Gastroesophageal sphincter (tissue), 4 donors: ENCODE results near the gene SNAI1. TPM values are rescaled to one million over a fixed set of nuclear protein-coding genes. Genes with fewer than 3 reads are reported as not detected.

Experiments
- ATAC-seq: fragments of 150-250 bp; one replicate; pipeline ENCODE4 v1.9.1; 2016; ENCODE audit warnings: mild to moderate bottlenecking, moderate library complexity
- H3K27ac ChIP-seq, 4 donors: fragments of 200-600 bp; sonication (generic) in 3 of 4; 1 replicate in 3 of 4; 2 replicates in 1 of 4; pipeline ENCODE4 v1.5.1; 2016 to 2019
- H3K27me3 ChIP-seq: fragments of 200-600 bp; sonication (generic); one replicate; pipeline ENCODE4 v1.5.1; 2019
- H3K36me3 ChIP-seq, 2 donors: fragments of 200-600 bp; sonication (generic); one replicate each; pipeline ENCODE4 v1.5.1; 2019; ENCODE audit warnings: control low read depth in 1 of 2
- H3K4me1 ChIP-seq, 3 donors: fragments of 200-600 bp; sonication (generic); 1 replicate in 2 of 3; 2 replicates in 1 of 3; pipeline ENCODE4 v1.5.1; 2016 to 2019; ENCODE audit warnings: control low read depth in 2 of 3
- H3K4me3 ChIP-seq, 2 donors: fragments of 200-600 bp; sonication (generic); one replicate each; pipeline ENCODE4 v1.5.1; 2019; ENCODE audit warnings: mild to moderate bottlenecking in 1 of 2, moderate library complexity in 1 of 2
- H3K9me3 ChIP-seq, 3 donors: fragments of 200-600 bp; sonication (generic); one replicate each; pipeline ENCODE4 v1.5.1; 2017 to 2019; ENCODE audit warnings: control low read depth in 2 of 3
- EP300 ChIP-seq: sonication (generic); formaldehyde crosslinking; IDR thresholded peaks from one replicate; pipeline ENCODE4 v1.6.1; 2017; ENCODE audit warnings: antibody characterized with exemption, mild to moderate bottlenecking
- POLR2A ChIP-seq, 2 donors: fragments of 450-650 bp; IDR thresholded peaks; one replicate each; pipeline ENCODE4 v1.6.1; 2017; ENCODE audit warnings: antibody characterized with exemption in 2 of 2, mild to moderate bottlenecking in 2 of 2, moderate library complexity in 1 of 2
- POLR2AphosphoS5 ChIP-seq: sonication (generic); formaldehyde crosslinking; IDR thresholded peaks from one replicate; pipeline ENCODE4 v1.6.1; 2017; ENCODE audit warnings: antibody characterized with exemption
- WGBS, 2 donors: methylation state at CpG; one replicate each; pipeline ENCODE4 v1.1.5; 2018; ENCODE audit warnings: low coverage in 1 of 2; 5-methylcytosine and 5-hydroxymethylcytosine counted together
- total RNA-seq, 4 donors: library from RNA; depleted of rRNA; stranded (reverse); fragments of >200 nt; gene quantifications; one replicate each; pipeline ENCODE4 v1.1.0, GENCODE V29; 2016
- TF ChIP-seq, protein P1 (sequence below), 4 experiments: fragments of 200-600 bp in 2 of 4; fragments of 450-650 bp in 2 of 4; sonication (generic) in 1 of 4; IDR thresholded peaks; one replicate each; pipeline ENCODE4 v1.5.1; 2017 to 2019; ENCODE audit warnings: antibody characterized with exemption in 4 of 4, mild to moderate bottlenecking in 2 of 4, moderate library complexity in 2 of 4

Gene SNAI1
- total RNA-seq, 4 donors from 2014 or later = 0.79 to 2.6 (median 1.2) TPM

DNA sequence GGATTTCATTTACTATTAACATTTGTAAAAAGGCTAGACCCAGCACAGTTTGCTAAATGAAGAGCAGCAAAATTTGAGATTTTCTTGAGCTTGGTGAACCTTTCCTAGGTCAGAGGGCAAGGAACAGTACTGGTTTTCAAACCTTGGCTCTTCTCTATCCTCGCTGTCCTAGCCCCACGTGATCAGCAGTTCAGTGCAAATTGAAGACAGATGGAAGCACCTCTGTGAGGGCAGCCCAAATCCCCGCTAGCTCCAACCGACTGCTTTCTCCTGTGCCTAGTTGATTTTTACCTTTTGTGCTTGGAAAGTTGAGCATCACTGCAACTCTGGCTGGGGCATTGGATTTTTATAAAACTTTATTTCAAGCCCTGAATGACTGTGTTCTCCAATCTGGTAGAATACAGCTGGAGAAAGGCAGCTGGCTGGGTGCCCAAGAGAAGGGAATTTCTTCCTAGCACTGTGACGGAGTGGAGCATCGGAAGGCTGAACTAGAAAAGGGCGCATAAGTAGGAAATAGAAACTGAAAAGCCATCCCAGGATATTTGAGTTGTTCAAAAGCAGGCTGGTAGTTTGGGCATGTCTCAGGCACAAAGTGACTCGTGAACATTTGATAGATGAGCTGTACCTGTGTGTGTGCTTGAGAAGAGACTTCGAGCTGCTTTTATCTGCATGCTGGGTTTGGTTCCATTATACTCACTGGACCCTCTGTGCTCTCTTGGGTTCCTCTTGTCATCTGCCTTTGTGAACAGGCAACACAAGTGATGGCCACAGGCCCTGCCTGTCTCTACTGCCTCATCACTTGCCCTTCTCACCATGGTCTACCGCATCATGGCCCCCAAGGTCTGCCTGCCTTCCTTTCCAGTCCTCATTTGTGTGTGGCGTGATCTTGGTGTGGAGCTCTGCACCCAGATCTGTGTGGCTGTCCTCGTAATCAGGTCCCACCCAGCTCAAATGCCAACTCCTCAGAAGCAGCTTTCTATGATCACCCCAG is 44.3 kb upstream of the SNAI1 start:
- peaks cover 0 to 39% of the 10 kb centered on the region in 2 donors for H3K36me3 ChIP-seq
- peak overlapping the region in 3 of 4 donors; percentile 63 to 97 (median 95) for H3K27ac ChIP-seq
- H3K4me3 ChIP-seq = peak overlapping the region in 1 of 2 donors; percentile 98
- WGBS, 2 donors = 54 to 62% methylated on average over 7 to 11 of the region's 12 CpGs
- H3K27me3 ChIP-seq = no peaks in the 10 kb centered on the region
- peaks cover 0 to 67% (median 25%) of the 10 kb centered on the region in 3 donors for H3K4me1 ChIP-seq
- ATAC-seq = no peak
- H3K9me3 ChIP-seq = no peaks in the 10 kb centered on the region
- no peak for TF ChIP-seq EP300
- TF ChIP-seq POLR2A (IDR thresholded peaks at IDR 0.05) = no peak
- no peak for TF ChIP-seq POLR2AphosphoS5
- TF ChIP-seq, protein P1, sequence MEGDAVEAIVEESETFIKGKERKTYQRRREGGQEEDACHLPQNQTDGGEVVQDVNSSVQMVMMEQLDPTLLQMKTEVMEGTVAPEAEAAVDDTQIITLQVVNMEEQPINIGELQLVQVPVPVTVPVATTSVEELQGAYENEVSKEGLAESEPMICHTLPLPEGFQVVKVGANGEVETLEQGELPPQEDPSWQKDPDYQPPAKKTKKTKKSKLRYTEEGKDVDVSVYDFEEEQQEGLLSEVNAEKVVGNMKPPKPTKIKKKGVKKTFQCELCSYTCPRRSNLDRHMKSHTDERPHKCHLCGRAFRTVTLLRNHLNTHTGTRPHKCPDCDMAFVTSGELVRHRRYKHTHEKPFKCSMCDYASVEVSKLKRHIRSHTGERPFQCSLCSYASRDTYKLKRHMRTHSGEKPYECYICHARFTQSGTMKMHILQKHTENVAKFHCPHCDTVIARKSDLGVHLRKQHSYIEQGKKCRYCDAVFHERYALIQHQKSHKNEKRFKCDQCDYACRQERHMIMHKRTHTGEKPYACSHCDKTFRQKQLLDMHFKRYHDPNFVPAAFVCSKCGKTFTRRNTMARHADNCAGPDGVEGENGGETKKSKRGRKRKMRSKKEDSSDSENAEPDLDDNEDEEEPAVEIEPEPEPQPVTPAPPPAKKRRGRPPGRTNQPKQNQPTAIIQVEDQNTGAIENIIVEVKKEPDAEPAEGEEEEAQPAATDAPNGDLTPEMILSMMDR (IDR thresholded peaks at IDR 0.05) = no peak

DNA sequence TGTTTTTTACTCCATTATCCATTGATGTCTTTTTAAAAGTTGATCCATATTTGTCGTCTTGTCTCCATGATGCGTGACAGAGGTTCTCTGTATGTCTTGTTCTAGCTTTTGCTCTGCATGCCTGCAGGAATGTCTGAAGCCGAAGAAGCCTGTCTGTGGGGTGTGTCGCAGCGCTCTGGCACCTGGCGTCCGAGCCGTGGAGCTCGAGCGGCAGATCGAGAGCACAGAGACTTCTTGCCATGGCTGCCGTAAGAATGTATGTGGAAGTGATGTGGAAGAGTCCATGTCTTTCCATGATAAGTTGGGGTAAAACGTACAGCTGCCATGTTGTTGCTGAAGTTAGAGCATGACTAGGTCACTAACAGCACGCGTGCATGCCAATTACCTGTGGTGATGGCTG is 41.3 kb upstream of the SNAI1 start:
- Histone ChIP-seq H3K4me1 (peaks cover 0 to 74% (median 25%) of the 10 kb centered on the region in 3 donors), H3K27ac (no peak overlapping the region), H3K4me3 (no peak overlapping the region), H3K9me3 (no peaks in the 10 kb centered on the region), H3K36me3 (peaks cover 0 to 69% of the 10 kb centered on the region in 2 donors), H3K27me3 (no peaks in the 10 kb centered on the region)
- 94% methylated on average over 5 of the region's 15 CpGs; no CpG with 5 or more reads in 1 of the 2 donors for WGBS, 2 donors
- ATAC-seq = no peak
- TF ChIP-seq, protein P1 (IDR thresholded peaks at IDR 0.05) = no peak
- TF ChIP-seq EP300 (no peak), POLR2AphosphoS5 (no peak), POLR2A (IDR thresholded peaks at IDR 0.05) (no peak)

DNA sequence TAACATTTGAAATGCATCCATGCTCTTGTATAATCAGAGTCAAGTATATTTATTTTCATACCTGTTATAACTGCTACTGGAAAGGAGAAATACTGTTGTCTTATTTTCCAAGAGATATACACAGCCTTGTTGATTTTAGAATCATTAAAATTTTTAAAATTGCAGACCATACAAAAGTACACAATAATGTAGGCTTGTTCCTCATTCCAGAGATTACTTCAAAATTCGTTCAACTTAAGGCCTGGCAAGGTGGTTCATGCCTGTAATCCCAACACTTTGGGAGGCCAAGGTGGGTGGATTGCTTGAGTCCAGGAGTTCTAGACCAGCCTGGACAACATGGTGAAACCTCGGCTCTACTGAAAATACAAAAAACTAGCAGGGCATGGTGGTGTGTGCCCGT is 40.5 kb upstream of the SNAI1 start:
- Histone ChIP-seq H3K36me3 (peaks cover 0 to 77% of the 10 kb centered on the region in 2 donors), H3K27me3 (no peaks in the 10 kb centered on the region), H3K4me3 (no peak overlapping the region), H3K4me1 (peaks cover 0 to 69% (median 22%) of the 10 kb centered on the region in 3 donors), H3K27ac (no peak overlapping the region), H3K9me3 (no peaks in the 10 kb centered on the region)
- no peak for TF ChIP-seq EP300
- TF ChIP-seq, protein P1 (IDR thresholded peaks at IDR 0.05) = no peak
- no peak for TF ChIP-seq POLR2A (IDR thresholded peaks at IDR 0.05)
- TF ChIP-seq POLR2AphosphoS5 = no peak
- WGBS, 2 donors = 55 to 65% methylated on average over 2 to 3 of the region's 3 CpGs
- ATAC-seq = no peak

DNA sequence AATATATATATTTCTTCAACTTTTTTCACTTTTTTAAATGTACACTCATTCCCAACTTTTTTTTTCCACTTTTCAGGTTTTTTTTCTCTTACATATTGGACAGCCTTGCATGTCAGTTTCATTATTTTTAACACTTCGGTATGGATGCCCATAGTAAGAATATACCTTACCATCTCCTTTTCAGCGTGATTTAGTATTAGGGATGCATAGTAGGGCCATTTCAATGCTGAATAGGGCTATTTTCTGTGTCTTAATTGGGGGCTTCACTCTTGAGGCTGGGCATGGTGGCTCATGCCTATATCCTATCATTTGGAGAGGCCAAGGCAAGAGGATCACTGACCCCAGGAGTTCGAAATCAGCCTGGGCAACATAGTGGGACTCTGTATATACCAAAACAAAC is 39.8 kb upstream of the SNAI1 start:
- Histone ChIP-seq H3K4me3 (no peak overlapping the region), H3K27ac (no peak overlapping the region), H3K9me3 (no peaks in the 10 kb centered on the region), H3K36me3 (peaks cover 0 to 82% of the 10 kb centered on the region in 2 donors), H3K27me3 (no peaks in the 10 kb centered on the region), H3K4me1 (peaks cover 0 to 62% (median 16%) of the 10 kb centered on the region in 3 donors)
- ATAC-seq = no peak
- 94% methylated on average over 2 of the region's 3 CpGs; no CpG with 5 or more reads in 1 of the 2 donors for WGBS, 2 donors
- TF ChIP-seq POLR2AphosphoS5 (no peak), EP300 (no peak), POLR2A (IDR thresholded peaks at IDR 0.05) (no peak)
- TF ChIP-seq, protein P1 (IDR thresholded peaks at IDR 0.05) = no peak
